Measurements from ENCODE around the gene SH3RF3.

DNA sequence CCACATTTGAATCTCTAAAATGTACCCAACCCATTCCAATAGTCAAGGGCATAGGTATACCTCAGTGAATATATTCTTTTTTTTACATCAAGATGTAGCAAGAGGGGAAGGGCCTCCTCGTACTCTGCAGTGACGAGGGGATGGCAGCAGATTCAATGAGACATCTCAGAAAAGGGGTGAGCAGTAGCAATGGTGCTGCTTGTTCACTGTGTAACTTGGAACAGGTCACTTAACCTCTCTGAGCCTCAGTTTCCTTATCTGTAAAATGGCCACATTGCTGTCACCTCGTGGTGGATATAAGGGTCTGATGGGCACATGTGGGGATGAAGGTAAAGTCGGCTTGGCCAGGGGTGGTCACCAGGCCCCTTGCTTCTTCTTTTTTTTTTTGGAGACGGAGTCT, 263.1 kb downstream of the SH3RF3 start:
- TF ChIP-seq, protein P1, sequence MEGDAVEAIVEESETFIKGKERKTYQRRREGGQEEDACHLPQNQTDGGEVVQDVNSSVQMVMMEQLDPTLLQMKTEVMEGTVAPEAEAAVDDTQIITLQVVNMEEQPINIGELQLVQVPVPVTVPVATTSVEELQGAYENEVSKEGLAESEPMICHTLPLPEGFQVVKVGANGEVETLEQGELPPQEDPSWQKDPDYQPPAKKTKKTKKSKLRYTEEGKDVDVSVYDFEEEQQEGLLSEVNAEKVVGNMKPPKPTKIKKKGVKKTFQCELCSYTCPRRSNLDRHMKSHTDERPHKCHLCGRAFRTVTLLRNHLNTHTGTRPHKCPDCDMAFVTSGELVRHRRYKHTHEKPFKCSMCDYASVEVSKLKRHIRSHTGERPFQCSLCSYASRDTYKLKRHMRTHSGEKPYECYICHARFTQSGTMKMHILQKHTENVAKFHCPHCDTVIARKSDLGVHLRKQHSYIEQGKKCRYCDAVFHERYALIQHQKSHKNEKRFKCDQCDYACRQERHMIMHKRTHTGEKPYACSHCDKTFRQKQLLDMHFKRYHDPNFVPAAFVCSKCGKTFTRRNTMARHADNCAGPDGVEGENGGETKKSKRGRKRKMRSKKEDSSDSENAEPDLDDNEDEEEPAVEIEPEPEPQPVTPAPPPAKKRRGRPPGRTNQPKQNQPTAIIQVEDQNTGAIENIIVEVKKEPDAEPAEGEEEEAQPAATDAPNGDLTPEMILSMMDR (IDR thresholded peaks at IDR 0.05), result no peak
- TF ChIP-seq POLR2A (IDR thresholded peaks at IDR 0.05) (no peak), POLR2AphosphoS5 (IDR thresholded peaks at IDR 0.05) (no peak)
